T-helper 2 cell treated with Interferon-gamma antibody and Interleukin-4, amounts not matched to agents 5 μg/mL and 100 μg/mL, for 36 hours (primary cell): ENCODE measurements around the gene NUDT22.

Source experiments
- DNase-seq: peaks from one replicate; pipeline ENCODE4 v3.0.0; 2021; ENCODE audit warnings: low spot score
- H3K27ac Mint-ChIP-seq: one replicate; pipeline ENCODE4 v1.8.0; 2021; ENCODE audit warnings: mild to moderate bottlenecking, mixed read lengths
- H3K27me3 Mint-ChIP-seq: one replicate; pipeline ENCODE4 v1.8.0; 2021; ENCODE audit warnings: low read depth, mixed read lengths
- H3K36me3 Mint-ChIP-seq: one replicate; pipeline ENCODE4 v1.8.0; 2021; ENCODE audit warnings: low read depth, mixed read lengths
- H3K4me1 Mint-ChIP-seq: one replicate; pipeline ENCODE4 v1.8.0; 2021; ENCODE audit warnings: low read depth, mixed read lengths
- H3K4me3 Mint-ChIP-seq: one replicate; pipeline ENCODE4 v1.8.0; 2022; ENCODE audit warnings: mild to moderate bottlenecking, moderate library complexity, mixed read lengths
- H3K9me3 Mint-ChIP-seq: one replicate; pipeline ENCODE4 v1.8.0; 2021; ENCODE audit warnings: mixed read lengths

NUDT22 gene

DNA sequence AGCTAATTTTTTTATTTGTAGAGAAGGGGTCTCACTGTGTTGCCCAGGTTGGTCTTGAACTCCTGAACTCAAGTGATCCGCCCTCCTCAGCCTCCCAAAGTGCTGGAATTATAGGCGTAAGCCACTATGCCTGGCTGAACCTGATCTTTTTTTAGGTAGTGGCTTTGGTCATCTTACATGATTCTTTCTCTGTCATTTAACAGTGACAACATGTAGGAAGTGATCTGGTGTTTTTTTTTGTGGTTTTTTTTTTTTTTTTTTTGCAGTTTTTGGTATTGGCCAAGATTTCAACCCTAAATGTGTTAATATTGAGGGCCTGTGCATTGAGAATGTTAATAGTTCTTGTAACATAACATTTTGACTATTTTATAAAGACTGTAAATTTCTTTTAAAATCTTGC, 27.6 kb upstream of the NUDT22 start:
- Mint-ChIP-seq H3K4me3 (no peak overlapping the region), H3K9me3 (no peaks in the 10 kb centered on the region), H3K27me3 (no peaks in the 10 kb centered on the region), H3K36me3 (peaks cover 80% of the 10 kb centered on the region), H3K27ac (no peak overlapping the region), H3K4me1 (peaks cover 6% of the 10 kb centered on the region)
- no peak for DNase-seq

DNA sequence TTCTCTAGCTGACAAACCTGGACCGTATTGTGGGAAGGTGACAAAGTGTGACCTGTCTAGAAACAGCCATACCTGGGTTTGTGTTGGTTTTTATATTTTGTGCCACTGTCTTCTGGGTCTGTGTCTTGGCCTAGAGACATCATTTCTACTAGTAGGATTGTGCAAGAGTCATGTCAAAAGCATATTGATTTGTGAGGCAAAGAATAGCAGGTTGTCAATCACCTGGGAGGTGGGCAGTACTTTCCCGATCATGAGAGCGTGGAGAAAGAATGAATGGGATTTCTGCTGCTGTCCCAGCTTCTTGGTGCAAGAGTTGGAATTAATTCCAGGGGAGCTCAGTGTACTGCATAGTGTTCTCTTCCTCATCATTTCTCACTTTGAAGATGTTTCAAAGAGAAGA, 24.5 kb upstream of the NUDT22 start:
- no peak for DNase-seq
- no peaks in the 10 kb centered on the region for H3K9me3 Mint-ChIP-seq
- H3K27me3 Mint-ChIP-seq: no peaks in the 10 kb centered on the region
- no peak overlapping the region for H3K4me3 Mint-ChIP-seq
- peaks cover 19% of the 10 kb centered on the region for H3K4me1 Mint-ChIP-seq
- peaks cover 77% of the 10 kb centered on the region for H3K36me3 Mint-ChIP-seq
- H3K27ac Mint-ChIP-seq: no peak overlapping the region

DNA sequence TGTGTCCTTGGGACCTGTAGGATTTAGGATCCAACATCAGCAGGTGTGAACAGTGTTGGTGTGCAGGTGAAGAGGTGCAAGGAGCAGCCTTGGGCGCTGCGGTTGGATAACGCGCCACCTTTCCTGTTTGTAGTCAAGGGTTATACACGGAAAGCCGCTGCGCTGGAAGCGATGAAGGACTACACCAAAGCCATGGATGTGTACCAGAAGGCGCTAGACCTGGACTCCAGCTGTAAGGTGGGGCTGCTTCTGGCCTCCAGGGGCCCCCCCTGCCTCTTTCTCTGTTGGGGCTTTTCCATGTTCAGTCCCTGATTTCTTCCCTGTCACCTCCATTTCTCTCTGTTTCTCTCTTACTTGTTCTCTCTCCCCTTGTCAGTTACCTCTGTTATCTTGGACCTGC, 23.1 kb upstream of the NUDT22 start:
- Mint-ChIP-seq H3K9me3 (no peaks in the 10 kb centered on the region), H3K4me3 (no peak overlapping the region), H3K36me3 (peaks cover 72% of the 10 kb centered on the region), H3K27me3 (no peaks in the 10 kb centered on the region), H3K4me1 (peaks cover 19% of the 10 kb centered on the region), H3K27ac (no peak overlapping the region)
- no peak for DNase-seq

DNA sequence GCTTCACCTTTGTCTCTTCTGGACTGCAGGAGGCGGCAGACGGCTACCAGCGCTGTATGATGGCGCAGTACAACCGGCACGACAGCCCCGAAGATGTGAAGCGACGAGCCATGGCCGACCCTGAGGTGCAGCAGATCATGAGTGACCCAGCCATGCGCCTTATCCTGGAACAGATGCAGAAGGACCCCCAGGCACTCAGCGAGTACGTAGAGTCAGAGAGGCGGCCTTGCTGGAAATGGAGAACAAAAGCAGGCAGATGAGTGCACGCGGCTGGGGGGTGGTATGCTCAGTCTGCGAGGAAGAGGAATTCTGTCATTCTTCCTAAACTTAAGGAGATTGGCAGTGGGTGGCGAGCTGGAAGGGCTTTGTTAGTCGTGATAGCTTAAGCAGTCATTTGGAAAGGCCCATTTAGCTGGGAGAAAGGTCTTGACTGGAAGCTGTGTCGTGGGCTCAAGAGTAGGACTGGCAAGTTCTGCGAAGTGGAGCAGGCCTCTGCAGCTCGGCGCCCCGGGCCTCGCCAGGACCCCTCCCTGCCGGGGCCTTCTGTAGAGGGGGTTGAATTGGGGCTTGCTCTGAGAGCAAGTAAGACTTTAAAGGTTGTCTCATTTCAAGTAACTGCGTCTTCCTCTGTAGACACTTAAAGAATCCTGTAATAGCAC, 22.5 kb upstream of the NUDT22 start:
- H3K27ac Mint-ChIP-seq: no peak overlapping the region
- no peaks in the 10 kb centered on the region for H3K9me3 Mint-ChIP-seq
- H3K27me3 Mint-ChIP-seq: no peaks in the 10 kb centered on the region
- peaks cover 20% of the 10 kb centered on the region for H3K4me1 Mint-ChIP-seq
- no peak for DNase-seq
- peaks cover 71% of the 10 kb centered on the region for H3K36me3 Mint-ChIP-seq
- H3K4me3 Mint-ChIP-seq: peak overlapping the region; percentile 45

DNA sequence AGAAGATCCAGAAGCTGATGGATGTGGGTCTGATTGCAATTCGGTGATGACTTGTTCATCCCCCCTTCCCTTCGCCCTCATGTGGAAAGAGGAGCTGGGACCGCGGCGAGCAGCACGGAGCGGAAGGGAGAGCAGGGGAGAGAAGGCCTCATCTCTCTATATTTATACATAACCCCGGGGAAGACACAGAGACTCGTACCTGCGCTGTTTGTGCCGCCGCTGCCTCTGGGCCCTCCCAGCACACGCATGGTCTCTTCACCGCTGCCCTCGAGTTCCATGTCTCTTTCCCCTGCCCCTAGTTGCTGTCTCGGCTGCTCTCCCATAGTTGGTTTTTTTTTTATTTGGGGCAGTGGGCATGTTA, 22.0 kb upstream of the NUDT22 start:
- Mint-ChIP-seq H3K9me3 (no peaks in the 10 kb centered on the region), H3K4me3 (peak overlapping the region; percentile 45), H3K4me1 (peaks cover 25% of the 10 kb centered on the region), H3K36me3 (peaks cover 72% of the 10 kb centered on the region), H3K27ac (no peak overlapping the region), H3K27me3 (no peaks in the 10 kb centered on the region)
- no peak for DNase-seq

DNA sequence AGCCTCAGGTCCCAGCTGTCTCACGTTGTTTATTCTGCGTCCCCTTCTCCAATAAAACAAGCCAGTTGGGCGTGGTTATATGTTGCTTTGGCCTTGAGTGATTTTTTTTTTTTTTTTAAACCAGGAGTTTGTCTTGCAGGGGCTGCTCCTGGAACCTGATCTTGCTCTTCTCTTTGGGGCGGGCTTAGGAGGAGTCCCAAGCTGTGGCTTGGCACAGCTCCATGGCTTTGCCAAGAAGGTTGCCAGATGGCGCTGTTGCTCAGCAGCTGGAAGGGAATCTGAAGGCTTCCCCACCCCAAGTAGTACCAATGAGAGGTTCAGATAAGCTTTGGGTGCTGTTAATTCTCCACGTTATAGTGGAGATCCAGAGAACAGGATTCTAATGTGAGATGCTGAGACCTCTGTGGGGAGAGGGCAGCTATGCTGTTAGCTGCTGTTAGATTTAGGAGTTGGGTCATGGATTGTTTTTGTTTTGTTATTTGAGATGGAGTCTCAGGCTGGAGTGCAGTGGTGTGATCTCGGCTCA, 21.5 kb upstream of the NUDT22 start:
- peak overlapping the region; percentile 65 for H3K27ac Mint-ChIP-seq
- no peaks in the 10 kb centered on the region for H3K27me3 Mint-ChIP-seq
- H3K9me3 Mint-ChIP-seq: no peaks in the 10 kb centered on the region
- peak overlapping the region; percentile 55 for H3K4me3 Mint-ChIP-seq
- H3K4me1 Mint-ChIP-seq: peaks cover 25% of the 10 kb centered on the region
- H3K36me3 Mint-ChIP-seq: peaks cover 74% of the 10 kb centered on the region
- DNase-seq: peak; percentile 64

DNA sequence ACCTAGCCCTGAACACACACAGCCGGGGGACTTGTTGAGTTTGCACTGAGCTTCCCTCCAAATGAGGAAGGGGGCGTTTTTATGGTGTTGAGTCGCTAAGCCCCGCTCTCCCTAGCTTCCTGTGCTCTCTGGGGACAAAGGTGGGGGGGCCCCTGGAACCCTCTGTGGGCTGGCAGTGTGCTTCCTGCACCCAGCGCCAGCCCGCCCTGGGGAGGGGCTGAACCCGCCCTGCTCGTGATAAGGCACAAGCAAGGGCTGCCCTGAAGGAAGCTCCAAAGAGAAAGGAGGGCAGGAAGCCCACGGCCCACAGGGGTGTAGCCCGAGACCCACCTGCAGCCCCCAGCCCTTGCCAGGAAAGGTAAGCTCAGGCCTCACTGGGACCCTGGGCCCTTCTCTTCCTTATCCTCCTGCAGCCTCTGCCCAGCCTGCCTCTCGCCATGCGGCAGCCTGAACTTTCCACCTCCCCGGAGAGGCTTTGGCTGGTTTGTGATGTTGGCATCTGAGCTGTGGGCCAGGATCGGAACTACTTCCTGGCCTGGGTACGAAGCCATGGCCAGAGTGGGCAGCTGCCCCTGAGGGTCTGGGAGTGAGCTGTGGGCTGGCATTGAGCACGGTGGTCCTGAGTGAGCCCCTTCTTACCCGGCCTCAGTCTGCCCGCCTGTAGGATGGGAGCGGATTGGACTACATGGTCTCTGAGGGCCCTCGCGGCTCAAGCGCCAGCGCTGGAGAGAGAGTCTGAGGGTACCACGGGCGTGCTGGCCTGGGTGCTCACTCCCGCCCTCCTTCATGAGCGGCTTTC, 19.4 kb upstream of the NUDT22 start, which contains the start of gene FERMT3:
TSS of gene FERMT3 (plus strand) at position 265 of the 799 bp plus-strand sequence. CDS start 644 bp downstream, outside the sequence.
- no peaks in the 10 kb centered on the region for H3K9me3 Mint-ChIP-seq
- peak; percentile 79 for DNase-seq
- peaks cover 59% of the 10 kb centered on the region for H3K36me3 Mint-ChIP-seq
- peak within 1 kb of the TSS; percentile 89 for H3K4me3 Mint-ChIP-seq
- H3K27me3 Mint-ChIP-seq: no peaks in the 10 kb centered on the region
- peaks cover 25% of the 10 kb centered on the region for H3K4me1 Mint-ChIP-seq
- peak within 1 kb of the TSS; percentile 91 for H3K27ac Mint-ChIP-seq

DNA sequence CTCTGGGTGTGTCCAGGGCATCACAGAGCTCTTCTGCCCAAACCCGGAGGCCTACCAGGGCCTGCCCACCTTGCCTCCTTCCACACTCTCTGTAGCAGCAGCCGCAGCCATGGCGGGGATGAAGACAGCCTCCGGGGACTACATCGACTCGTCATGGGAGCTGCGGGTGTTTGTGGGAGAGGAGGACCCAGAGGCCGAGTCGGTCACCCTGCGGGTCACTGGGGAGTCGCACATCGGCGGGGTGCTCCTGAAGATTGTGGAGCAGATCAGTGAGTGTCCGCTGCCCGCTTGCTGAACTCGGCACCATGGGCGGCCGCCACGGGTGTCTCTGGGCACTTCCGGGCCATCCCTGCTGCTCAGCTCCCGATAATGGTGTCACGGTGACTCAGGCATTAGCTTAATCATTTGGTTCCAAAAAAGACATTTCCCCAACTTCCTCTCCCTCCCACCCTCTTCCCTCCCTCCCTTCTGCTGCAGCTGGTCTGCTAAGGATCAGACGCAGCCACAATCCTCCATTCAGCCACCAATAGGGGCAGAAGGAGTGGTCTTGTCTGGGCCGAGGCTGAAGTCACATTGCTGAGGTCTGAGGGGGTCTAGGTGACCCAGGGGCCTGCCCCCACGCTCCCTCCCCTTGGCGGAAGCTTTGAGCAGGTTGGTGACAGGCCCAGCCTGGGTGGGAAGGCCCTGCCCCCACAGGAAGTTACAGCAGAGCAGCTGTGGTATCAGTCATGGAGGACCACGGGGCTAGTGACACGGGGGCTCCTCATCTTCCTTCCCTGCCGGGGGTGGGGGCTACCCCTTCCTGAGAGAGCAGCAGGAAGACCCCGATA, 18.6 kb upstream of the NUDT22 start:
- H3K27ac Mint-ChIP-seq: peak overlapping the region; percentile 91
- peak overlapping the region; percentile 89 for H3K4me3 Mint-ChIP-seq
- DNase-seq: peak; percentile 83
- no peaks in the 10 kb centered on the region for H3K27me3 Mint-ChIP-seq
- H3K9me3 Mint-ChIP-seq: no peaks in the 10 kb centered on the region
- H3K4me1 Mint-ChIP-seq: peaks cover 26% of the 10 kb centered on the region
- peaks cover 61% of the 10 kb centered on the region for H3K36me3 Mint-ChIP-seq

DNA sequence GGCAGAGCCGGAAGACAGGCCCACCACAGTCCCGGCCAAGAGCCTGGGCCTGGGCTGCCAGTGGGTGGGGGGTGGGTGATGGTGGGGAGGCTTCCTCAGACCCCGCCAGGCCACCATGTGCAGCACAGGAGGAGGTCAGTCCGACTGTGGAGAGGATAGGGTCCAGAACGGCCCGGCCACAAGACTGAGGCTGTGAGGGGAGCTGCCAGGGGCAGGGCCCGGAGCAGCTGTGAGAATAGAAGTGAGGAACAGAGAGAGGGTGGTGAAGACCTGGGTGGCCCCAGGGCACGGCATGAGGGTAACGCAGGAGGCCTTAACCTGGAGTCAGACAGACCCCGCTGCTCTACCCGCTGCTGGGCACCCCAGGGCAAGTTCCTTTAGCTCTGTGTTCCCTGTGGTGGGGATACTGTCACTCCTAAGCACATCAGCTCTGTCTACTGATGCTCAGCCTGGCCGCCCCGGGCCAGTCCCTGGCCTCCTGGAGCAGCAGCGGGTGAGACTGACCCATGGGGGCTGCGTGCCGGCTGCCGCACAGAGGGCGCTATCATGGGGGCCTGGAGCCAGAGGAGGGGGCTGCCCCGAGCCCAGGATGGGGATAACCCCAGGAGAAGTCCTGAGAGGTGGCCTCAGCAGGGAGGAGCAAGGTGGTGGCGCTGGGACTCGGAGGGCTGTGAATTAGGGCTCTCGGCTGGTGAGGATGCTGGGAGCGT, 17.8 kb upstream of the NUDT22 start:
- Mint-ChIP-seq H3K36me3 (peaks cover 55% of the 10 kb centered on the region), H3K9me3 (no peaks in the 10 kb centered on the region), H3K27me3 (no peaks in the 10 kb centered on the region), H3K4me1 (peaks cover 27% of the 10 kb centered on the region), H3K4me3 (peak overlapping the region; percentile 89), H3K27ac (peak overlapping the region; percentile 91)
- no peak for DNase-seq

DNA sequence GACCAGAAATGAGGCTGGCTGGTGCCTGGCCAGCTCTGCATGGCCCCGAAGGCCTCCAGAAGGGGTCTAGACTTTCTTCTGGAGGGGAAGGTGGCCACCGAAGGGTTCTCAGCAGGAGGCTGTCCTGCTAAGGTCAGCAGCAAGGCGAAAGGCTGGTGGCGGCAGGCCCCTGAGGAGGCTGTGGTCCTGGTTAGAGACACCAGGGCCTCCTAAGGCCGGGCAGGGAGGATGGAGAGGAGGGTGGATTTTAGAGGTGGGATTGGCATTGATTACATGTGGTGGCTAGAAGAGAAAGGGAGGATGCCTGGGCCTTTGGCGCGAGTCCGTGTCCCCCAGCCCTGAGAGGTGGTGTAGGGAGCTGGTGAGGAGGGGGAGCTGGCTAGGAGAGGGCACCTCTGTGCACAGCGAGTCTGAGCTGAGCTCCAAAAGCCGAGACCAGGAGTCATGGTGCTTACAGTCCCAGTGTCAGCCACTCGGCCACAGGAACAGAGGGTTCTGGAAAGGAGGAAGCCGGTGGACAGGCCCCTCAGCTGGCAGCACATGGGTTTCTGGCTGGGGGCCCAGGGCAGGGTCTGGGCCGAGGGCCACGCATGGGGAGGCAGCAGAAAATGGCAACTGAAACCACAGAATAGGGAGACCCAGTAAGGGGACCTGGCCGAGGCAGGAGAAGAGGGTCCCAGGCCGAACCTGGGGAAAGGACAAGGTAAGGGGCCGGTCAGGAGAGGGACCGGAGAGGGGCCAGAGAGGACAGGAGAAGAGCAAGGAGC, 17.1 kb upstream of the NUDT22 start:
- Mint-ChIP-seq H3K36me3 (peaks cover 52% of the 10 kb centered on the region), H3K4me1 (peaks cover 23% of the 10 kb centered on the region), H3K27ac (peak overlapping the region; percentile 60), H3K9me3 (no peaks in the 10 kb centered on the region), H3K27me3 (no peaks in the 10 kb centered on the region), H3K4me3 (peak overlapping the region; percentile 21)
- no peak for DNase-seq

DNA sequence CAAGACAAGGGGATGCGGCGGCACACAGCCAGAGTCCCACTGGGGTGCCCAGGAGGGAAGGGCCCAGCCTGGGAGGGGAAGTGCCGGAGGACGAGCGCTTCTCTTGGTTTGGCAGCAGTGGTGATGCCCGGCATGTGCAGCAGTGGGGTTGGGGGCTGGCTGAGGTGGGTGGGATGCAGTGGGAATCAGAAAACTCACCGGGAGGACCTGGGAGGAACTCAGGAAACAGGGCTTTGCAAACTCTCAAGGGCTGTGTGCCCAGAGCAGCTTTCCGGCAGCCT, 16.6 kb upstream of the NUDT22 start:
- H3K27ac Mint-ChIP-seq: peak overlapping the region; percentile 60
- H3K4me3 Mint-ChIP-seq: no peak overlapping the region
- H3K36me3 Mint-ChIP-seq: peaks cover 48% of the 10 kb centered on the region
- no peaks in the 10 kb centered on the region for H3K27me3 Mint-ChIP-seq
- DNase-seq: no peak
- peaks cover 17% of the 10 kb centered on the region for H3K4me1 Mint-ChIP-seq
- H3K9me3 Mint-ChIP-seq: no peaks in the 10 kb centered on the region

DNA sequence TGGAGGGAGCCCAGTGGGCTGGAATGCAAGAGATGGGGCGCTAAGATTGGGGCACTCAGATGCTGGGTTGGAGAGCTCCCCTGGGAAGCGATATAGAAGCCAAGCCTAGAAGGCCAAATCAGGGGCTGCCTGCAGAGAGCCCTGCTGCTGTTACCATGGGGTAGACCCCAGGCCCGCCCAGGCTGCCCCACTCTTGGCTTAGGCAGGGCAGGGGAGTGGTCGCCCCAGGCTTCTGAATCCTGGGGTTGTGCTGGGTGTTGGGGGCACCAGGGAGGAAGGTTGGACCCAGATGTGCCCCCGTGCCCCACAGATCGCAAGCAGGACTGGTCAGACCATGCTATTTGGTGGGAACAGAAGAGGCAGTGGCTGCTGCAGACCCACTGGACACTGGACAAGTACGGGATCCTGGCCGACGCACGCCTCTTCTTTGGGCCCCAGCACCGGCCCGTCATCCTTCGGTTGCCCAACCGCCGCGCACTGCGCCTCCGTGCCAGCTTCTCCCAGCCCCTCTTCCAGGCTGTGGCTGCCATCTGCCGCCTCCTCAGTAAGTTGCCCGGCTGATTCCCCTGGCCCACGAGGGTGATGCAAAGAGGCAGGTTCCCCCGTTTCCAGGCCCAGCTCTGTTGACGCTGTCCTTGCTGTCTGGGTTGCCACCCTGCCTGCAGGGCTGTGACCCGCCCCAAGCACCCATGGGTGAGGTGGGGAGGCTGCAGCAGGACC, 15.6 kb upstream of the NUDT22 start:
- Mint-ChIP-seq H3K36me3 (peaks cover 50% of the 10 kb centered on the region), H3K9me3 (no peaks in the 10 kb centered on the region), H3K27ac (no peak overlapping the region), H3K4me1 (peaks cover 15% of the 10 kb centered on the region), H3K27me3 (no peaks in the 10 kb centered on the region), H3K4me3 (no peak overlapping the region)
- no peak for DNase-seq
